WERI-Rb-1 (cell line): ENCODE data around the gene SLCO4A1.

Experiments
- DNase-seq: peaks from one replicate; pipeline ENCODE4 v3.0.0-alpha.2; 2020
- H3K27ac ChIP-seq: fragments of 250-450 bp; sonication (Bioruptor Pico); 2 replicates; pipeline ENCODE4 v1.5.1; 2020; ENCODE audit warnings: mild to moderate bottlenecking, moderate library complexity
- H3K27me3 ChIP-seq: fragments of 250-450 bp; sonication (Bioruptor Pico); 2 replicates; pipeline ENCODE4 v1.5.1; 2021; ENCODE audit warnings: mild to moderate bottlenecking, low read depth, moderate library complexity; ENCODE audit not compliant: insufficient read depth, severe bottlenecking
- H3K36me3 ChIP-seq: fragments of 250-450 bp; sonication (Bioruptor Pico); 2 replicates; pipeline ENCODE4 v1.5.1; 2020; ENCODE audit warnings: mild to moderate bottlenecking, moderate library complexity
- H3K4me3 ChIP-seq: 2 replicates; pipeline ENCODE4 v1.5.1; 2011; ENCODE audit warnings: low read depth, mild to moderate bottlenecking, control low read depth, low read length
- H3K9me3 ChIP-seq: fragments of 250-450 bp; sonication (Bioruptor Pico); 2 replicates; pipeline ENCODE4 v1.5.1; 2021; ENCODE audit warnings: mild to moderate bottlenecking, moderate library complexity; ENCODE audit not compliant: severe bottlenecking
- CTCF ChIP-seq: IDR thresholded peaks from 2 replicates; pipeline ENCODE4 v1.5.1; 2011; ENCODE audit warnings: low read depth, mild to moderate bottlenecking, control low read depth, inconsistent platforms, low read length

Gene SLCO4A1

GRCh38 chr20:62604796-62605195 is 37.5 kb upstream of the SLCO4A1 start:
- TF ChIP-seq CTCF, result no peak
- H3K27ac ChIP-seq, result no peak overlapping the region
- H3K27me3 ChIP-seq, result no peaks in the 10 kb centered on the region
- no peak for DNase-seq
- no peak overlapping the region for H3K4me3 ChIP-seq
- no peaks in the 10 kb centered on the region for H3K9me3 ChIP-seq
- no peaks in the 10 kb centered on the region for H3K36me3 ChIP-seq

- no peak overlapping the region for H3K27ac ChIP-seq
- H3K9me3 ChIP-seq, result no peaks in the 10 kb centered on the region
- no peaks in the 10 kb centered on the region for H3K36me3 ChIP-seq
- H3K27me3 ChIP-seq, result no peaks in the 10 kb centered on the region
- DNase-seq, result no peak
- no peak for TF ChIP-seq CTCF
- no peak overlapping the region for H3K4me3 ChIP-seq
Measured at GRCh38 chr20:62605236-62605943, 36.9 kb upstream of the SLCO4A1 start.

GRCh38 chr20:62606016-62606415 is 36.3 kb upstream of the SLCO4A1 start:
- Histone ChIP-seq H3K27ac (no peak overlapping the region), H3K27me3 (no peaks in the 10 kb centered on the region), H3K4me3 (no peak overlapping the region)

GRCh38 chr20:62606551-62607201 is 35.6 kb upstream of the SLCO4A1 start:
- Histone ChIP-seq H3K4me3 (no peak overlapping the region), H3K36me3 (no peaks in the 10 kb centered on the region), H3K27ac (no peak overlapping the region), H3K27me3 (no peaks in the 10 kb centered on the region), H3K9me3 (peaks cover 6% of the 10 kb centered on the region)
- TF ChIP-seq CTCF, result no peak
- no peak for DNase-seq

More at GRCh38 chr20:62606016-62606415, 36.3 kb upstream of the SLCO4A1 start:
- DNase-seq, result no peak
- Histone ChIP-seq H3K36me3 (no peaks in the 10 kb centered on the region), H3K9me3 (peaks cover 2% of the 10 kb centered on the region)
- no peak for TF ChIP-seq CTCF

- peaks cover 6% of the 10 kb centered on the region for H3K9me3 ChIP-seq
- no peak overlapping the region for H3K4me3 ChIP-seq
- no peaks in the 10 kb centered on the region for H3K27me3 ChIP-seq
- H3K27ac ChIP-seq, result no peak overlapping the region
- TF ChIP-seq CTCF, result no peak
- no peak for DNase-seq
- no peaks in the 10 kb centered on the region for H3K36me3 ChIP-seq
Measured at GRCh38 chr20:62607366-62608217, 34.7 kb upstream of the SLCO4A1 start.
